Lower leg skin (tissue), 3 donors: ENCODE measurements around the gene UBE2G2.

Experiments used
- CTCF ChIP-seq, 3 donors: fragments of 450-650 bp; IDR thresholded peaks; one replicate each; pipeline ENCODE4 v1.5.1; 2016; ENCODE audit warnings: antibody characterized with exemption in 3 of 3, mild to moderate bottlenecking in 3 of 3, moderate library complexity in 2 of 3
- POLR2A ChIP-seq, 2 donors: fragments of 450-650 bp; IDR thresholded peaks; one replicate each; pipeline ENCODE4 v1.6.1; 2016 to 2017; ENCODE audit warnings: antibody characterized with exemption in 2 of 2, mild to moderate bottlenecking in 1 of 2, moderate library complexity in 1 of 2

GRCh38 chr21:44812640-44813039 is 11.0 kb upstream of the UBE2G2 start:
- TF ChIP-seq CTCF (IDR thresholded peaks at IDR 0.05) (no peak), POLR2A (IDR thresholded peaks at IDR 0.05) (no peak)
